Prostate gland (tissue), 2 donors: Measurements from ENCODE around the gene STK38. TPM values are rescaled to one million over a fixed set of nuclear protein-coding genes. Genes with fewer than 3 reads are reported as not detected.
"Not testable (repeated sequence)": the region's sequence is repeated elsewhere in the genome, so short reads cannot be mapped to it uniquely, and the experiment has no call there.

Experiments
- DNase-seq: peaks from one replicate; pipeline ENCODE4 v3.0.0-alpha.2; 2019; ENCODE audit warnings: low spot score
- H3K27ac ChIP-seq, 2 donors: fragments of 200-600 bp; sonication (generic); 2 replicates each; pipeline ENCODE4 v1.5.1; 2017 to 2019
- H3K27me3 ChIP-seq: fragments of 200-600 bp; sonication (generic); replicated peaks from 2 replicates; pipeline ENCODE4 v1.5.1; 2019; ENCODE audit not compliant: insufficient read depth
- H3K36me3 ChIP-seq, 2 donors: fragments of 200-600 bp; sonication (generic); 1 replicate in 1 of 2; 2 replicates in 1 of 2; pipeline versions ENCODE4 v1.5.1 to v1.8.1; 2017 to 2019
- H3K4me1 ChIP-seq: fragments of 200-600 bp; sonication (generic); replicated peaks from 2 replicates; pipeline ENCODE4 v1.5.1; 2019
- H3K4me3 ChIP-seq, 2 donors: fragments of 200-600 bp; sonication (generic); 2 replicates each; pipeline ENCODE4 v1.5.1; 2017 to 2019
- H3K9me3 ChIP-seq: fragments of 200-600 bp; sonication (generic); 2 replicates; pipeline ENCODE4 v1.5.1; 2017
- POLR2A ChIP-seq: fragments of 450-650 bp; IDR thresholded peaks from one replicate; pipeline ENCODE4 v1.6.1; 2016; ENCODE audit warnings: antibody characterized with exemption, mild to moderate bottlenecking
- POLR2AphosphoS5 ChIP-seq: sonication (generic); formaldehyde crosslinking; IDR thresholded peaks from one replicate; pipeline ENCODE4 v1.6.1; 2017; ENCODE audit warnings: antibody characterized with exemption
- WGBS: methylation state at CpG from one replicate; pipeline ENCODE4 v1.1.5; 2018; 5-methylcytosine and 5-hydroxymethylcytosine counted together
- intact Hi-C: fragments of 100-400 bp; cut with DNase I; formaldehyde crosslinking; loops from one replicate; pipeline ENCODE4 v1.14.2; 2022
- total RNA-seq, 2 donors: library from RNA; depleted of rRNA; stranded (reverse); fragments of >200 nt; gene quantifications; one replicate each; pipeline ENCODE4 v1.1.0, GENCODE V29; 2016
- TF ChIP-seq, protein P1 (sequence below), 4 experiments: fragments of 200-600 bp in 2 of 4; fragments of 450-650 bp in 2 of 4; sonication (generic) in 2 of 4; IDR thresholded peaks; 1 replicate in 3 of 4; 2 replicates in 1 of 4; pipeline ENCODE4 v1.5.1; 2016 to 2019; ENCODE audit warnings: antibody characterized with exemption in 4 of 4, mild to moderate bottlenecking in 2 of 4, moderate library complexity in 2 of 4

The STK38 gene
- total RNA-seq, 2 donors from 2014 or later: 16.5 to 17.7 TPM

DNA sequence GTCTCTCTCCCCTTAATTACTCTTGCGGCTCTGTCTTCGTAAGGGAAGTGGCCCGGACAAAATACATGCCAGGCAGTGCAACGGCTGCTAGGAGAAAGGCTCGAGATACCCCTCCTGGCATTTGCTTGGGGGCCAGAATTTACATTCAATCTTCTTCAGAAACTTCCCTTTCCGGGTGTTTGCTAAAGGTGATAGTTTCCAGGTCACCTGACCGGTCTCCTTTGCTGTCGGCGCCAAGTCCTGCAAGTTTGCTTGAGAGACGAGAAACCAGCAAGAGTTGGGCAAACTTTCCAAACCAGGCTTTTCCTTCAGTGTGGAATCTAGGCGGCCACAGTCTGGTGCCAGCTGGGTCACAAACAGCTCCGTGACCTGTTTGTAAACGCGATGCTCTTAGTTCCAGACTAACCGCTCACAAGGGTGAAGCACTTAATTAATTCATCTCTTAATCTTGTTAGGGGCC, 46.3 kb upstream of the STK38 start:
- WGBS: 4% methylated on average over 15 of the region's 15 CpGs
- Histone ChIP-seq H3K4me1 (no peaks in the 10 kb centered on the region), H3K27ac (peak overlapping the region; percentile 98 to 99), H3K9me3 (no peaks in the 10 kb centered on the region), H3K4me3 (peak overlapping the region; percentile 65 to 74), H3K36me3 (peaks cover 0 to 3% of the 10 kb centered on the region in 2 donors), H3K27me3 (no peaks in the 10 kb centered on the region)
- intact Hi-C loops: loop anchor here (1.0 to 5.0 kb wide), 3 partner anchors 46 to 151 kb away; partner anchors contain the start of genes CDKN1A, KCTD20, PXT1 and STK38
- DNase-seq: peak; percentile 64
- TF ChIP-seq POLR2AphosphoS5 (no peak), POLR2A (no peak)
- TF ChIP-seq, protein P1, sequence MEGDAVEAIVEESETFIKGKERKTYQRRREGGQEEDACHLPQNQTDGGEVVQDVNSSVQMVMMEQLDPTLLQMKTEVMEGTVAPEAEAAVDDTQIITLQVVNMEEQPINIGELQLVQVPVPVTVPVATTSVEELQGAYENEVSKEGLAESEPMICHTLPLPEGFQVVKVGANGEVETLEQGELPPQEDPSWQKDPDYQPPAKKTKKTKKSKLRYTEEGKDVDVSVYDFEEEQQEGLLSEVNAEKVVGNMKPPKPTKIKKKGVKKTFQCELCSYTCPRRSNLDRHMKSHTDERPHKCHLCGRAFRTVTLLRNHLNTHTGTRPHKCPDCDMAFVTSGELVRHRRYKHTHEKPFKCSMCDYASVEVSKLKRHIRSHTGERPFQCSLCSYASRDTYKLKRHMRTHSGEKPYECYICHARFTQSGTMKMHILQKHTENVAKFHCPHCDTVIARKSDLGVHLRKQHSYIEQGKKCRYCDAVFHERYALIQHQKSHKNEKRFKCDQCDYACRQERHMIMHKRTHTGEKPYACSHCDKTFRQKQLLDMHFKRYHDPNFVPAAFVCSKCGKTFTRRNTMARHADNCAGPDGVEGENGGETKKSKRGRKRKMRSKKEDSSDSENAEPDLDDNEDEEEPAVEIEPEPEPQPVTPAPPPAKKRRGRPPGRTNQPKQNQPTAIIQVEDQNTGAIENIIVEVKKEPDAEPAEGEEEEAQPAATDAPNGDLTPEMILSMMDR (IDR thresholded peaks at IDR 0.05): no peak

DNA sequence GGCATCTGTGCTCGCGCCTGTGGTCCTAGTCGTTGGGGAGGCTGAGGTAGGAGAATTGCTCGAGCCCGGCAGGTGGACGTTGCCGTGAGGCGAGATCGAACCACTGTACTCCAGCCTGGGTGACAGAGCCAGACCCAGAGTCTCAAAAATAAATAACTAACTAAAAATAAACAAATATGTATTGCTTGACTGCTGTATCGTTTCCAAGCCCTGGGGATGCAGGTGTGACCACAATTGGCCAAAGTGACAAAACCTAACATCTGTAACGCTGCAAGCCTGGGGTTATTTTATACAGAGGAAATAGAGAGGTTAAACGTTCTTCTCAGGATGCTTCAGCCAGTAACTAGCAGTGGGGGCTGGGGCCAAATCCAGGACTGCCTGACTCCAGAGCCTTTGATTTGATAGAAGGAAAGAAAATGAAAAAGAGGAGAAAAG, 45.0 kb upstream of the STK38 start:
- Histone ChIP-seq H3K4me1 (no peaks in the 10 kb centered on the region), H3K36me3 (peaks cover 0 to 3% of the 10 kb centered on the region in 2 donors), H3K27me3 (no peaks in the 10 kb centered on the region), H3K4me3 (no peak overlapping the region), H3K27ac (no peak overlapping the region), H3K9me3 (no peaks in the 10 kb centered on the region)
- no peak for TF ChIP-seq POLR2AphosphoS5
- TF ChIP-seq POLR2A: no peak
- TF ChIP-seq, protein P1 (IDR thresholded peaks at IDR 0.05): no peak
- intact Hi-C loops: loop anchor here (5.0 kb wide), 1 partner anchor 150 kb away; the partner anchor contains the start of genes KCTD20 and PXT1
- DNase-seq: no peak
- WGBS: 84% methylated on average over 12 of the region's 12 CpGs

DNA sequence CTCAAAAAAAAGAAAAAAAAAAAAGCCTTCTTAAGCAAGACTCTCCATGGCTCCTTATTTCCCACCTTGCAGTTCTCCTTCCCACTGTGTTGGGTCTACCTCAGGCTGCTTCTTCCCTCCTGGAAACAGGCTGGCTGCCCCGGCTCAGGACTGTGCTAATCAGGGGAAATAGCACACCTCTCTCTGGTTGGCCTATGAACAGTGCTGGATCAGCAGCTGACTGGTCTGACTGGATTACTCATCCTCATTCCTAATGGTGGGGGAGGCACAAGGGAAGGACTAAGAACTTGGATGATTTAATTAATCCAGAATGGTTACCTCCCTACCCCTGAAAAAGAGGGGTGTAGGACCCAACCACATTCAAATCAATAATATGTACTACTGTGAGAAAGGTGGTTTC, 43.0 kb upstream of the STK38 start:
- TF ChIP-seq POLR2AphosphoS5: no peak
- TF ChIP-seq POLR2A: no peak
- TF ChIP-seq, protein P1 (IDR thresholded peaks at IDR 0.05): no peak
- no peak overlapping the region for H3K27ac ChIP-seq
- no peaks in the 10 kb centered on the region for H3K4me1 ChIP-seq
- intact Hi-C loops: loop anchor here (5.0 kb wide), 1 partner anchor 148 kb away; the partner anchor contains the start of genes KCTD20 and PXT1
- no peaks in the 10 kb centered on the region for H3K27me3 ChIP-seq
- H3K36me3 ChIP-seq: no peaks in the 10 kb centered on the region
- H3K9me3 ChIP-seq: no peaks in the 10 kb centered on the region
- no peak for DNase-seq
- WGBS: 59% methylated on average over 1 of the region's 1 CpG
- H3K4me3 ChIP-seq: no peak overlapping the region

DNA sequence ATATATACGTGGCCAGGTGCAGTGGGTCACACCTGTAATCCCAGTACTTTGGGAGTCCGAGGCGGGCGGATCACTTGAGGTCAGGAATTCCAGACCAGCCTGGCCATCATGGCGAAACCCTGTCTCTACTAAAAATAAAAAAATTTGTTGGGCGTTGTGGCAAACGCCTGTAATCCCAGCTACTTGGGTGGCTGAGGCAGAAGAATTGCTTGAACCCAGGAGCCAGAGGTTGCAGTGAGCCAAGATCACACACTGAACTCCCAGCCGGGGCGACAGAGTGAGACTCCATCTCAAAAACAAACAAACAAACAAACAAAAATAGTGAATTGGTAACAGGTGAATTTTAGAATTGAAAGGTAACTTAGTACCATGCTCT, 41.7 kb upstream of the STK38 start:
- H3K36me3 ChIP-seq, H3K4me3 ChIP-seq, intact Hi-C loops, H3K27ac ChIP-seq, H3K9me3 ChIP-seq, H3K27me3 ChIP-seq, H3K4me1 ChIP-seq, DNase-seq: not testable (repeated sequence)
- WGBS: 96% methylated on average over 9 of the region's 9 CpGs

DNA sequence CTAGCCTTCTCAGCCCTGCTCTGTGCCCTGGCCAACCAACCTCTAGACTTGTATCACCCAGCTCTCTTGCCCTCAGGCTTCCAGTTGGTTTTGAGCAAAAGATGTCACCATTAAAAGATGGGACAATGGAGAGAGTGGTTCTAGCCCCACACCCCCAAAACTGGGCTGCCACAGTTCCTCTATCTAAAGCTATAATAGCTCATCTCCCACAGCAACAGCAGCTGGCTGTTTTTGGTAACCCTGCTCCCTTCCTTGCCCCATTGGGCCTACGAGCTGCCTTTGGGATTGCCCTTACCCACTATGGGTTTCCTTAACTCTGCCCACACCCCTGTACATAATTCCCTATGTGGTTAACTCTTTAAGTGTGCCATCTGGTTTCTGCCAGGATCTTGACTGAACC, 39.3 kb upstream of the STK38 start:
- no peak for DNase-seq

More for the DNA sequence above, 39.3 kb upstream of the STK38 start:
- Histone ChIP-seq H3K27me3 (no peaks in the 10 kb centered on the region), H3K27ac (no peak overlapping the region), H3K36me3 (no peaks in the 10 kb centered on the region), H3K4me1 (no peaks in the 10 kb centered on the region), H3K4me3 (no peak overlapping the region), H3K9me3 (no peaks in the 10 kb centered on the region)
- 80% methylated on average over 1 of the region's 1 CpG for WGBS
- no peak for TF ChIP-seq POLR2AphosphoS5
- TF ChIP-seq, protein P1 (IDR thresholded peaks at IDR 0.05): no peak
- no peak for TF ChIP-seq POLR2A
- intact Hi-C loops: no loop called here
